Measurements from ENCODE around the gene GXYLT2.
A peak's percentile ranks its signal among the peaks of the same experiment; 100 is the strongest.
"Not testable (repeated sequence)": the region's sequence is repeated elsewhere in the genome, so short reads cannot be mapped to it uniquely, and the experiment has no call there.

The GXYLT2 gene

DNA sequence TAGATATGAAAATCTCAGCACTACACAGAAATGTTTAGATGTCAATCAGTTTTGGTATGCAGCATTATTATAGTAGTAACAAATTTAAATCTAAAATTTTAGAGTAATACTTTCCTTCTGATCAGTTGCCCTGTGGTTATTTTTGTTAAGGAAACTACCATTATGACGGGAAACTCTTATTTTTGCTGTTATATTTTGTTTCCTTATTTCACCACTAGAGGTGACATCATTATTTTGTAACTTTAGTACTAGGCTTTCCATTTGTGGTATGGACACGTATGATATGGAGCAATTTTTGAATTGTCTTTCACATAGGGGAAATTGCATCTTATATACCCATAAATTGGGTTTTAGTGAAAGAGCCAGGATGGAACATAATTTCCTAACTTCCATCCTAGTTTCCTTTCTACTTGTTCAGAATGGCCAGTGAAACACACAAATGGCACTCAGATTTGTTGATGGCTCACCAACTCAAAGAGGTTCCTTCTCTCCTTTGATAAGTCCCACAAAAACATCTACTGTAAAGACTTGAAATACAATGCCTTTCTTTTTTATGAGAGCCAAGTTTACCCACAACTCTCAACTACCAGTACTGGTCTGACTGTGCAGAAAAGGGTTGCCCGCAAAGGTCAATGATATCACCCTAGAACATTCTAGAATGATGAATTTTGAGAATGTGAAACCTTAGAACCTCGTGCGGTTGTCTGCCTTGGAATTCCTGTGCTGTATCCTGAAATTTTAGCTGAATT is 89.4 kb downstream of the GXYLT2 start:
- no peak for DNase-seq

DNA sequence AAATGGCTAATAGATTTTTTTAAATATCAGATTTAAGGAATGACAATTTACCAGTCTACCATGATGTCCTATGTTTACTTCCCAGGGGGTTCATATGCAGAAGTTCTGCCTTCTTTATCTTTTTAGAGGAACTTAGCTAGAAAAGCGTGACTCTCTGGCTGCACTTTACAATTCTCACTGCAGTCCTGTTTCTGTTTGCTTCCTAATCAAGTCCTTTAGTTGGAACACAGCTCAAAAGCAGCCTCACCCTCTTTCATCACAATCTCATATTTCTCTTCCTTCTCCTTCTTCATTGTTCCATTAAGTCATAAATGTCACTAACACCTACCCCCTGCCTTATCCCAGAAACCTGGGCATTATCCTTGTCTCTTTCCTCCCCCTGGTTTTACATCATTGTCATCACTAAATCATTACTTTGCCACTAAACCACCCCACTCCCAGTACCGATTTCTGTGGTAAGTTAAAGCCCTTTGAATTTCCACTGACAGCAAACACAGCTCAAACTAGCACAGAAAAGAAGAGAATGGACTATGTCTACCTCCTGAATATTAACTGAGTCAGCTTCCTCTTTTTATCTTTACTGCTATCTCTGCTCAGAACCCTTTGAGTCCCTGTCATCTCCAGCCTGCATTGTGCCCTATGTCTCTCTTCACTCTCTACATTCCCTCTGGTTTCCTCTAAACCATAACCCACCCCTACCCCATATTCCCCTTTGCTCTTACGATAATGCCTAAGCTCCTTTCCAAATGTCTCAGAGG is 94.9 kb downstream of the GXYLT2 start:
- DNase-seq: no peak

DNA sequence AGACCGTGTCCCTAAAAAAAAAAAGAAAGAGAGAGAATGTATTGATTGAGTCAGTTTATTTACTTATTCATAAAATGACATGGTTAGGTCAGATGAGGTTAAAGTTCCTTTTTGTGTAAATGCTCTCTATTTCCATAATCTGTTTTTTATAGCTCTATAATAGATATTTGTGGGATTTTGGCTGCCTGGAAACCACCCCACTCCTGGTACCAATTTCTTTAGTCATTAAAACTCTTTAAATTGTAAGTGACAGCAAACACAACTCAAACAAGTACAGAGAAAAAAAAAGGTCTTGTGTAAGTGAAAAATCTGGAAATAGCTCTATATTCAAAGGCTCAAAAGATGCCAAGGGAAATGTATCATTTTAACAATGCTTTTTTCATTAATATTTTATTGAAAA is 97.7 kb downstream of the GXYLT2 start:
- DNase-seq: no peak

DNA sequence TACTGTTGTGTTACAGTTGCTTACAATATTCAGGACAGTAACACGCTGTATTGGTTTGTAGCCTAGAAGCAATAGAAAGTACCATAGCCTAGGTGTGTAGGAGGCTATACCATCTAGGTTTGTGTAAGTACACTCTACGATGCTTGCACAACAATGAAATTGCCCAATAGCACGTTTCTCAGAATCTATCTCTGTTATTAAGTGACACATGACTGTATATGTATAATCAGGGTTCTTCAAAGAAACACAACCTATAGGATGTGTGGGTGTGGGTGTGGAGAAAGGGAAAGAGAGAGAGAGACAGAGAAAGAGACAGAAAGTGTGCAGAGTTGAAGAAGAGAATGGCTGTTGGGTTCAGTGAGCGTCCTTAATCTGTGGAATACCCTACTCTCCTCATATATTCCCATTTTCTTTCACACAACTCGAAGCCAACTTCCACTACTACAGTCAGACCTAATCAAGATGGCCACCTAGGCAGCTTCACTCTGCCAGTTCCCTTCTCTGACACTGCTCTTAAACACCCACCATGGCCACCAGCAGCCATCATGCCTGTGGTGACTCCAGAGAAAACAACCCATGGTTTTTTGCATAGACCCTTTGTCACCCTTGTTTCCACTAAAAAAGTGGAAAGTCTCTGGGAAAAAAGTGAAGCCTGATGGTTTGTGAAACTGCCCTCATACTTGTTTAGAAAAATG is 103.0 kb downstream of the GXYLT2 start:
- DNase-seq: no peak

DNA sequence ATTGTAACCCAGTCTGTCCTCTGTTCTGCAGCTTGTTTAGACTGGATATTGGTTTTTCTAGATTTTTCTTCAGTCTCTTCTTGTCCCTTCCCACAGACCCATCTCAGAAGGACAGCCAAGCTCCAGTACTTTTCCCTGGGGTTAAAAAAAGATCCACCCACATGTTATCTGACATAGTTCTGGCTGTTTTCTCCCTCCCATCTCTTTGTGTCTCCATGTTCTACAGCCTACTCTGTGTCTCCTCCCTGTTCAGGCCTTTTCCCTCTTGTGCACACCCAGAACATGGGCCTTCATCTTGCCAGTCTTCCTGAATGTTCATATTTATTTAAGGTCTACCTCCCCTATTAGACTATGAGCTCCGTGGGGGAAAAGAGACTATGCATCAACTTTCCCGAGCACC is 103.7 kb downstream of the GXYLT2 start:
- no peak for DNase-seq

DNA sequence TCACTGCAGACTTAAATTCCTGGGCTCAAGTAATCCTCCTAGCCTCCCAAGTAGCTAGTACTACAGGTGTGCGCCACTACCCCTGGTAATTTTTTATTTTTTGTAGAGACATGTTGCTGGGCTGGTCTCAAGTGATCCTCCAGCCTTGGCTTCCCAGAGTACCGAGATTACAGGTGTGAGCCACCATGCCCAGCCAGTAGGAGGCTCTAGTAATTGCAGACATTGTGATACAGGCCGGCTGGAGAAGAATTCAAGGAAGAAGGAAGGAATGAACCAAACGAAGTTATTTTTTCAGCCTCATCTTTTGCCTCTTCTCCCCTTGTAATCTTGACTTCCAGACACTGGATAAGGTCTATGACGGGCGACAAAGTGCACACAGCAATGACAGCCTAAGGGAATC is 105.5 kb downstream of the GXYLT2 start:
- DNase-seq: no peak

DNA sequence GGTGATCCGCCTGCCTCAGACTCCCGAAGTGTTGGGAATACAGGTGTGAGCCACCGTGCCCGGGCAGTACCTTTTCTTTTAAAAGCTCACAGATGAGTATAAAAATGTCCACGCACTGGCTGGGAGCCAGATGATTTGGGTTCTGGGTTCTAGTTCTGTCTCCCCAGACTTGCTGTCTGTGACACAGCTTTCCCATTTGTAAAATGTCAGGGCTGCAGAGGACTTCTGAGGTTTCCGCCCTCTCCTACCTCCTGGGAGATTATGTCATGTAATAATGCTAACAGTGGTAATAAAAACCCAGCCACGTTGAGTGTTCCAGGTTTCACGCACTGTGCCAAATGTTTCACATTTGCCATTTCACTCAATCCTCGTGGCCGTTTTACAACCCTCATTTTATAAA is 107.5 kb downstream of the GXYLT2 start:
- no peak for DNase-seq

DNA sequence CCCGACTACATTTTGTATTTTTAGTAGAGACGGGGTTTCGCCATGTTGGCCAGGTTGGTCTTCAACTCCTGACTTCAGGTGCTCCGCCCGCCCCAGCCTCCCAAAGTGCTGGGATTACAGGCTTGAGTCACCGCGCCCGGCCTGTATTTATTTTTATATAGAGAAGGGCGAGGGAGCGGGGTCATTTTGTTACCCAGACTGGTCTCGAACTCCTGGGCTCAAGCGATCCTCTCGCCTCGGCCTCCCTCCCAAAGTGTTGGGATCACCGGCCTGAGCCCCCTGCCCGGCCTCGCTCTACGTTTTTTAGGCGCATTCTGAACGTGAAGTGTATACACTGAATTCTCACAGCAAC is 108.3 kb downstream of the GXYLT2 start:
- no peak for DNase-seq

DNA sequence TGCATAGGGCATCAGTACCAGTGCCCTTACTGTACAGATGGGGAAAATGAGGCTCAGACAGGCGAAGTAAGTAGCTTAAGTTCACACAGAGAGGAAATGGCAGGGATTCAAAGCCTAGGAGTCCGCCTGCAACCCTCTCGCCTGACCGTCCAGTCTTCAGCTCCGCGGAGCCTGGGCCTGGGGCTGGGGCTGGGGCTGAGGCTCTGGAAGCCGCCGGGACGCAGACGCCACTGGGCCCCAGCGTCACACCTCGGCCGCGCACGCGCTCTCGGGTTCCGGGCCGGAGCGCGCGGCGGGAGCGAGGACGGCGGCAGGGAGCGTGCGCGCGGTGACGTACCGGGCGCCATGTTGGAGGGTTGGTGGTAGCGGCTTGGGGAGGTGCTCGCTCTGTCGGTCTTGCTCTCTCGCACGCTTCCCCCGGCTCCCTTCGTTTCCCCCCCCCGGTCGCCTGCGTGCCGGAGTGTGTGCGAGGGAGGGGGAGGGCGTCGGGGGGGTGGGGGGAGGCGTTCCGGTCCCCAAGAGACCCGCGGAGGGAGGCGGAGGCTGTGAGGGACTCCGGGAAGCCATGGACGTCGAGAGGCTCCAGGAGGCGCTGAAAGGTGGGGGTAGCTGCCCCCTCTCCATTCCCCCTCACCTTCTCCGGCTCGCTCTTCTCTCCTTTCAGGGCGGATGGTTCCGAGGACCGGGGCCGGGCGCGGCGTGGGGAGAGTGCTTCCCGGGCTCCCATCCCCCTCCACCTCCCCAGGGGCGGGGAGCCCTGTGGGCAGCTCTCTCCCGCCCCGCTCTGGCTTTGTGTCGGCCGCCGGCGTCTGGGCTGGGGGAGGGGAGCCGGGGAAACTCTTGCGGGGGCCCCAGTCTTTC is 108.9 kb downstream of the GXYLT2 start, which contains the start of gene PPP4R2:
PPP4R2 (plus strand) TSS at position 339 of the 861 bp plus-strand sequence; CDS start at position 566, 227 bp downstream.
- DNase-seq: peak; percentile 88 to 90

DNA sequence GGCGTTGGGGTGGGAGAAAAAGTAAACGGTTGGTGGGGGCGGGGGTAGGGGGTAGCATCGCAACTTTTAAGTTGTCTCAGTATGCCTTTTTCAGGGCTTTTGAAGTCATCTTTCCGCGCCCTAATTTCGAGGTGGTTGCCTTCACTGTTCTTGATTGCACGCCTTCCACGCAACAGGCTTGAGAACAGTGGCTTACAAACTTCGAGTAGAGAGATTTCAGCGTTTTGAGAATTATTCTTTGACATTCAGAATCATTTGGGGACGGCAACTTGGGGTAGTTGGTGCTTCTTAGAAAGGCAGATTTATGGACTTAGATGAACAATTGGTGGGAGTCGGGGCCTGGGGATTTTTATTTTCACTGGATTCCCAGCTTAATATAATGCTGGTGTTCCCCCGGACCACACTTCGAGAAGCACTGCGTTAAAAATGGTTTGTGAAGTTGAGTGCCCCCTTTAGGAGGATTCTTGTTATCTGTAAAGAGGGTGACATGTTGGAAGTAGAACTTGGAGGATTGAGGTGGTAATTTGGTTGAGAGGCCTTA is 109.6 kb downstream of the GXYLT2 start:
- peak; percentile 46 to 52 for DNase-seq

DNA sequence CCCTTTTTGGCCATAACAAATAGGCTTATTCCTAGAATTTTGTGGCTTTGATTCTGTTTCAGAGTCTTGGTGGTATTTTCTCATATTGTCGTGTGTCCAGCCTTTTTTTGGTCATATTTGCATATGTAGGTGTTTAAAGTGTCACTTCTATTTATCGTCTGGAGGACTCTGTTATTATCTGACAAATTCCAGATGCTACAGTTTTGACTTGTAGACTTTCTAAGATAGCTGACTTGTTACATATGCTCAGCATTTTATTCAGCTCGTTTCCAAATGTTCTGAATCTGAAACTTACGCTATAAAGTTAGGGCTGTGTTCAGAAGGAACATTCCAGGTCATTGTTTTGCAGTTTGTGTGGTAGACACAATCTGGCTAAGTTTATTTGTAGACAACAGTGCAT is 110.6 kb downstream of the GXYLT2 start:
- no peak for DNase-seq

DNA sequence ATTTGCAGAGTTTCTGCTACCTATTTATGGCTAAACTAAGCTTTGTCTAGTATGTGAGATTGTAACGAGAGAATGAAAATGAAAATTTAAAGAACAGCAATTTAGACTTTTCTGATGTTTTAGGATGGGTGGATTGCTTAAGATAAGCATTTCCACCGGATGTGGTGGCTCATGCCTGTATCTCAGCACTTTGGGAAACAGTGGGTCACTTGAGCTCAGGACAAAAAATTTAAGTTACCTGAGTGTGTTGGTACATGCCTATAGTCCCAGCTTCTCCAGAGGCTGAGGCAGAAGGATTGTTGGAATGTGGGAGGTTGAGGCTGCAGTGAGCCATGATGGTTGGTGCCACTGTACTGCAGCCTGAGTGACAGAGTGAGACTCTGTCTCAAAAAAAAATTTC is 112.1 kb downstream of the GXYLT2 start:
- DNase-seq: no peak

DNA sequence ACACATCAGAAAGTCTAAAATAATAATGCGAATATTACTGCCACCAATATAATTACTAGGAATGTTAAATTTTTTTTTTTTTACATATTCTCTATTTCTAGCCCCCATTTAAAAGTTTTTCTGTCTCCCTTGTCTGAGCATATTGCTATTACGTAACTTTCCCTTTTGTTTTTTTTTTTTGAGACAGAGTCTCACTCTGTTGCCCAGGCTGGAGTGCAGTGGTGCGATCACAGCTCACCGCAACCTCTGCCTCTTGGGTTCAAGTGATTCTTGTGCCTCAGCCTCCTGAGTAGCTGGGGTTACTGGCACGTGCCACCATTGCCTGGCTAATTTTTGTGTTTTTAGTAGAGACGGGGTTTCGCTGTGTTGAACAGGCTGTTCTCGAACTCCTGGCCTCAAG is 115.2 kb downstream of the GXYLT2 start:
- DNase-seq: not testable (repeated sequence)

DNA sequence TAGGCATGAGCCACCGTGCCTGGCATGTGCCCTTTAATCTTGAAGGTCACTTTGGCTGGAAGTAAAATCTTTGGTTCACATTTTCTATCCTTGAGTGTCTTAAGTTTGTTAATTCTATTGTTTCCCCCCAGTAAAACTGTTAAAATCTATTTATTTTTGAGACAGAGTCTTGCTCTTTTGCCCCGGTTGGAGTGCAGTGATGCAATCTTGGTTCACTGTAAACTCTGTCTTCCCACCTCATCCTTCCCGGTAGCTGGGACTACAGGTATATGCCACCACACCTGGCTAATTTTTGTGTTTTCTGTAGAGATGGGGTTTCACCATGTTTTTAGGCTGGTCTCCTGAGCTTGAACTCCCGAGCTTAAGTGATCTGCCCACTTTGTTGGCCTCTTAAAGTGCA is 116.5 kb downstream of the GXYLT2 start:
- no peak for DNase-seq

DNA sequence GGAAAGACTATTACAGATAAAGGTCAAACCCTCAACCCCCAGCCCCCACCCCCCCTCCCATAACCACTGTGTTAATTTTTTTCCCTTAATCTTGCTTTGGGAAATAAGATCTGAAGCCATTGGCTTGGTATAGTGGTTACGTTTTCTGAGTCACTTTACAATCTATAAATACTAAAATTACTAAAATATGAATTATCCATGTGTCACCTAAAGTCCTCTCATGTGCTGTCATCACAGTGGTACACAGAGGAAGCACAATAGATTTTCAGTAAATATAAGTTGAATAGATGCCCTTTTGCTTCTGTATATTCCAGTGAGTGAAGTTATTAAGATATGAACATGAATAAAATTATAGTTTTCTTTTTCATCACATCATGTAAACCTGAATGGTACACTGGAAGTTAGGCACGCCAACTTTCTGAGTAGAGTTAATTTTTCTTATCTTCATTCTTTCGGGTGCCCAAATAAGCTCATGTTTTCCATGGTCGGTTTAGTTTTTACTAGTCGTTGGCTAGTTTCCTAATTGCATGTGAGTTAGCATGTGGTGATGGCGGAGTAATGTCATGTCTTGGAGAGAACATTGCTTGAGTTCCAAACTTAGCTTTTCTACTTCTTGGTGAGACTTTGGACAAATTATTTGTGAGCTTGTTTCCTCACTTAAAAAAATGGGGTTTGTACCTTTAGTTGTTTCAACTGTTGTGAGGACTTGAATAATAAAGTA is 120.3 kb downstream of the GXYLT2 start:
- DNase-seq: no peak

DNA sequence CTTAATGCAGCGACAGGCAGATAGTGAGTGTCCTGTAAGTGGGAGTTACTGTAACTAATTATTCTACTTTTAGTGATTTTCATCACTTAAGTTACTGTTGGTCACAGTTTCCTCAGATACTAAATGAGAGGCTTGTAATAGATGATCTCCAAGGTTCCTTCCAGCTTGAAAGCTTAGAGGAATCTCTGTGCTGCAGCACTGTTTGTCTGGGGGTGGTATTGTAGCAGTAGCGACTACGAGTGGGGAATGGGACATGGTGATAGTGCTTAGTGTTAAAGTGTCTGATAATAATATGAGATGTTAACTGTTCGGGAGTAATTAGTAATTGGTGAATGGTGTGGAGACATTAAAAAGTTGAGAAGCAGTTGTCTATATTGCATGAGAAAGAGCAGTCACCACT is 121.2 kb downstream of the GXYLT2 start:
- no peak for DNase-seq

DNA sequence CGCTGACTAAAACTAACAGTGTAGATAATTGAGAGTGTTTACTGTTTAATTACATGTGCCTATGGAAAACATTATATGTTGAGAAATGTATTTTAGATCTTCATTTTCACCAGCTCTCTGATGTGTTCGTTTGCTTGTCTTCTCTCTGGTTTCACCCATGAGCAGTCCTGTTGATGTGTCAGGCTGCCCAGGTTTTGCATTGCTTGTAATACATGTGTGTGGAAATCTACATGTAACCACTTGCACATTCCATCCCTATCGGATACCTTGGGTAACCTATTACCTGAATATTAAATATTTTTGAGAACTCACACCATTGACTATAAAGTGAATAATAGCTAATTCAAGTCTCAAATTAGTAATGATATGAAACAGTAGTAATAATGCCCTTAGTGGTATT is 121.9 kb downstream of the GXYLT2 start:
- DNase-seq: no peak

DNA sequence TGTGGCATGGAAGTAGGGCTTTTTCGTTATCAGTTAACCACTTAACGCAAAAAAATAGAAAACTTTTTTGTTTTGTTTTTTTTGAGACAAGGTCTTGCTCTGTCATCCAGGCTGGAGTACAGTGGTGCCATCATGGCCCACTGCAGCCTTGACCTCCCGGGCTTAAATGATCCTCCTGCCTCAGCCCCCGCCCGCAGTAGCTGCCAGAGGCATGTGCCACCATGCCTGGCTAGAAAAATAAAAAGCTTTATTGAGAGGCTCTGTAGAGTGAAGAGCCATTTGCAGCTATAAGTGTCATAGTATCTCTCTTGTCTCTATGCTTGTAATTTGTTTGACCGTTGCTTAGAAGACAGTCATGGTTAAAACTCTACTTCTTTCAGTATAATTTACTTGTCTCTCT is 122.3 kb downstream of the GXYLT2 start:
- no peak for DNase-seq

DNA sequence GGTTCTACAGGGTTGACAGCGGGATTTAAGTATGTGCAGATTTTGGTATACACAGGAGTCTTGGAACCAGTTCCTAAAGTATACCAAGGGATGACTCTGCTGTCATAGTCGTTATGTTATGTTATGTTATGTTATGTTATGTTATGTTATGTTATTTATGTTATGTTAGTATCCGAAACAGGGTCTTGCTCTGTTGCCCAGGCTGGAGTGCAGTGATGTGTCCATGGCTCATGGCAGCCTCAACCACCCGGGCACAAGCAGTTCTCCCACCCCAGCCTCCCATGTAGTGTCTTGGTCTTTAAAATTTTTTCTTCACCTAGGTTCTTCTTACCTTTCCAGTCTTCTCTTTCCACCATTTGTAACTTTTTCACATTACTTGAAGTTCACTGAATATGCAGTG is 130.5 kb downstream of the GXYLT2 start:
- no peak for DNase-seq

DNA sequence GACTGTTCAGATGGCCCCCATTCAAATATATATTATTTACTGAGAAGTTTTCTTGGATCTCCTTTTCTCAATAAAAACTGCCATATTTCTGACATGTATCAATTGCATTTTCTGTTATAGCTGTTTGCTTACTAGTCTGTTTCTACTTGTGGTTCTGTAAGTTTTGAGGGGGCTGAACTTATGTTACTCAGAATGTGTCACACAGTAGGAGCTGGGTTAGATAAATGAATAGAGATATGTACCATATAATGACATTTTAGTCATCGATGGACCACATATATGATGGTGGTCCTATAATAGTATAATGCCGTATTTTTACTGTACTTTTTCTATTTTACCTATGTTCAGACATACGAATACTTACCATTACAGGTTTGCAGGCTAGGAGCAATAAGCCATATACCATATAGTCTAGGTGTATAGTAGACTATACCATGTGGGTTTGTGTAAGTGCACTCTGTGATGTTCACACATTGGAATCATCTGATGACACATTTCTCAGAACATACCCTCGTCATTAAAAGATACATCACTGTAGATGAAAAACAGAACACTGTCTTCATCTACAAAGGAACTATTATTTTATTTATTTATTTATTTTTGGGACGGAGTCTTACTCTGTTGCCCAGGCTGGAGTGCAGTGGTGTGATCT is 131.1 kb downstream of the GXYLT2 start:
- no peak for DNase-seq

DNA sequence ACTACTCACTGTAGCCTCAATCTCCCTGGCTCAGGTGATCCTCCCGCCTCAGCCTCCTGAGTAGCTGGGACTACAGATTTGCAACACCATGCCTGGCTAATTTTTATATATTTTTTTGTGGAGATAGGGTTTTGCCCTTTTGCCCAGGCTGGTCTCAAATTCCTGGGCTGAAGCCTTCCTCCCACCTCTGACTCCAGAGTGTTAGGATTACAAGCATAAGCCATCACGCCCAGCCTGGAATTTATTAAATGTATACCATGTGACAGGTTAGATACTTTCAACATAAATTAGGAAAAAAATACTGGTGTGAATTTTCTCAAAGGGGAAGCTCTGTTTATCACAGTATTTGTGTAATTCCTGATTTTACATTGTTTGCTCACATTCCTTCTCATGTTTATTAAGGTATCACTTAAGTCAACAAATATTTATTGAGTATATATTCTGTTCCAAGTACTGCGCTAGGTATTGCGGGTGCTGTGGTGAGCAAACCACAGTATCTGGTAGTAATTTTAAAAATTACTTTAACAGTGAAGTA is 133.5 kb downstream of the GXYLT2 start:
- no peak for DNase-seq

Data from activated CD4-positive, alpha-beta T cell treated with anti-CD3 and anti-CD28 coated beads, Interleukin-2, amount 50 U/mL, for 48 hours (primary cell).